CD14-positive monocyte (primary cell): ENCODE measurements around the gene PIK3R1. TPM values are rescaled to one million over a fixed set of nuclear protein-coding genes. Genes with fewer than 3 reads are reported as not detected.
A peak's percentile ranks its signal among the peaks of the same experiment; 100 is the strongest.

Source experiments
- DNase-seq, 3 donors: peaks; one replicate each; pipeline ENCODE4 v3.0.0-alpha.2; 2011 to 2022
- H2AFZ ChIP-seq: 2 replicates; pipeline ENCODE4 v1.6.0; 2012; ENCODE audit warnings: mild to moderate bottlenecking, low read depth, low read length, inconsistent platforms; ENCODE audit not compliant: insufficient read depth, poor library complexity, severe bottlenecking
- H3K27ac ChIP-seq, 2 donors: 1 replicate in 1 of 2; 2 replicates in 1 of 2; pipeline ENCODE4 v1.5.1; 2012 to 2013; ENCODE audit warnings: low read length in 2 of 2, control low read depth in 1 of 2, inconsistent platforms in 1 of 2, low read depth in 1 of 2, mild to moderate bottlenecking in 1 of 2
- H3K27me3 ChIP-seq, 2 donors: one replicate each; pipeline versions ENCODE4 v1.6.0 to v1.6.1; 2011 to 2013; ENCODE audit warnings: low read length in 2 of 2; ENCODE audit not compliant: control insufficient read depth in 2 of 2, insufficient read depth in 2 of 2
- H3K36me3 ChIP-seq, 2 donors: replicated peaks in 1 of 2; 1 replicate in 1 of 2; 2 replicates in 1 of 2; pipeline versions ENCODE4 v1.5.1 to v1.6.1; 2012 to 2013; ENCODE audit warnings: low read length in 2 of 2, control low read depth in 1 of 2, inconsistent platforms in 1 of 2, mild to moderate bottlenecking in 1 of 2; ENCODE audit not compliant: insufficient read depth in 2 of 2, control insufficient read depth in 1 of 2
- H3K4me1 ChIP-seq, 2 donors: 1 replicate in 1 of 2; 2 replicates in 1 of 2; pipeline versions ENCODE4 v1.5.1 to v1.6.1; 2012 to 2013; ENCODE audit warnings: low read length in 2 of 2, control low read depth in 1 of 2, inconsistent platforms in 1 of 2, mild to moderate bottlenecking in 1 of 2, moderate library complexity in 1 of 2; ENCODE audit not compliant: insufficient read depth in 2 of 2, control insufficient read depth in 1 of 2
- H3K4me2 ChIP-seq: replicated peaks from 2 replicates; pipeline ENCODE3; 2012; ENCODE audit warnings: low read length, moderate library complexity, mild to moderate bottlenecking; ENCODE audit not compliant: poor library complexity, severe bottlenecking; ENCODE audit errors: extremely low read depth
- H3K4me3 ChIP-seq, 3 experiments: fragments of 200-600 bp in 1 of 3; sonication (generic) in 1 of 3; replicated peaks in 1 of 3; 1 replicate in 2 of 3; 2 replicates in 1 of 3; pipeline ENCODE4 v1.5.1; 2011 to 2013; ENCODE audit warnings: low read length in 3 of 3, mild to moderate bottlenecking in 3 of 3, control low read depth in 2 of 3, low read depth in 2 of 3, inconsistent platforms in 1 of 3, moderate library complexity in 1 of 3
- H3K79me2 ChIP-seq: 2 replicates; pipeline ENCODE4 v1.6.0; 2012; ENCODE audit warnings: mild to moderate bottlenecking, control low read depth, inconsistent platforms, low read length, moderate library complexity; ENCODE audit not compliant: insufficient read depth
- H3K9ac ChIP-seq: 2 replicates; pipeline ENCODE4 v1.6.0; 2017; ENCODE audit warnings: low read length, mild to moderate bottlenecking; ENCODE audit not compliant: insufficient read depth, poor library complexity, severe bottlenecking
- H3K9me3 ChIP-seq, 2 donors: replicated peaks in 1 of 2; 1 replicate in 1 of 2; 2 replicates in 1 of 2; pipeline versions ENCODE4 v1.5.1 to v1.6.1; 2012 to 2013; ENCODE audit warnings: low read length in 2 of 2, control low read depth in 1 of 2; ENCODE audit not compliant: control insufficient read depth in 1 of 2, insufficient read depth in 1 of 2
- H4K20me1 ChIP-seq: 2 replicates; pipeline ENCODE4 v1.6.0; 2012; ENCODE audit warnings: mild to moderate bottlenecking, low read length, control low read depth, moderate library complexity; ENCODE audit not compliant: insufficient read depth
- H3K27ac Mint-ChIP-seq, 7 donors: one replicate each; pipeline ENCODE4 v1.8.0; 2020; ENCODE audit warnings: mild to moderate bottlenecking in 7 of 7, mixed read lengths in 7 of 7, moderate library complexity in 6 of 7, inconsistent platforms in 2 of 7
- H3K27me3 Mint-ChIP-seq, 3 donors: one replicate each; pipeline ENCODE4 v1.8.0; 2021 to 2022; ENCODE audit warnings: low read depth in 3 of 3, mild to moderate bottlenecking in 3 of 3, mixed read lengths in 3 of 3, moderate library complexity in 3 of 3, inconsistent platforms in 1 of 3
- H3K36me3 Mint-ChIP-seq, 2 donors: one replicate each; pipeline ENCODE4 v1.8.0; 2020; ENCODE audit warnings: mixed read lengths in 2 of 2, inconsistent platforms in 1 of 2, mild to moderate bottlenecking in 1 of 2
- H3K4me1 Mint-ChIP-seq: one replicate; pipeline ENCODE4 v1.8.0; 2020; ENCODE audit warnings: mild to moderate bottlenecking, mixed read lengths
- H3K4me3 Mint-ChIP-seq, 2 donors: one replicate each; pipeline ENCODE4 v1.8.0; 2020; ENCODE audit warnings: mild to moderate bottlenecking in 2 of 2, mixed read lengths in 2 of 2, moderate library complexity in 1 of 2
- H3K9me3 Mint-ChIP-seq, 7 donors: one replicate each; pipeline ENCODE4 v1.8.0; 2020 to 2022; ENCODE audit warnings: mixed read lengths in 7 of 7, mild to moderate bottlenecking in 6 of 7, moderate library complexity in 6 of 7, inconsistent platforms in 2 of 7
- WGBS: methylation state at CpG from one replicate; pipeline ENCODE4 v1.1.5; 2013; ENCODE audit warnings: missing lambda C conversion rate; ENCODE audit not compliant: insufficient coverage; 5-methylcytosine and 5-hydroxymethylcytosine counted together
- intact Hi-C, 2 donors: fragments of 100-400 bp; cut with micrococcal nuclease; formaldehyde crosslinking; loops; one replicate each; pipeline versions ENCODE4 v1.15.0 to v1.15.1; 2023
- polyA plus RNA-seq, 3 donors: library from polyadenylated mRNA; depleted of rRNA in 1 of 3; unstranded in 2 of 3; stranded (reverse) in 1 of 3; fragments of 300-500 nt in 2 of 3; fragments of >200 nt in 1 of 3; fragmentation: Illumina TruSeq in 2 of 3; gene quantifications; 1 replicate in 2 of 3; 2 replicates in 1 of 3; pipeline ENCODE4 v1.2.3, GENCODE V29; 2012 to 2021
- TF ChIP-seq, protein P1 (sequence below): fragments of 200-600 bp; IDR thresholded peaks from one replicate; pipeline ENCODE4 v1.8.0; 2022; ENCODE audit warnings: antibody characterized with exemption, mild to moderate bottlenecking

The PIK3R1 gene
- polyA plus RNA-seq, 3 donors, result 9.5 to 25.5 (median 10.5) TPM

DNA sequence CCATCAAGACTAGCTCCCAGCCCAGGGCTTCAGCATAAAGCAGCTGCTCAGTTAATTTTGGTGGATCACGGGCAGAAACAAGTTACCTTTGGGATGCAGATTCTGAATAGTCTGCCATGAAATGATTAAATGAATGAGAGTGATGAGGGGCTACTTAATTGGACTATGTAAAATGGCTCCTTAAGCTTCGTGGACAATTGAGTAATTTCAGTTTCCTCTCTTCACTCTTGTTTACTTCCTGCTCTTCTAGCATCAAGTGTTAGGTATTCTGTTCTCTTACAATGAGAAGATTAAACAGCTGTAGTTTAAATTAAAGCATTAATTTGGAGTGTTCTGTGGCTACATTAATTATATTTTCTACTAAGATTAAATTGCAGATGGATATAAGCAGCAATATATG is 28.1 kb downstream of the PIK3R1 start:
- no peak overlapping the region for H3K4me3 ChIP-seq
- H3K27me3 Mint-ChIP-seq, result no peaks in the 10 kb centered on the region
- no peaks in the 10 kb centered on the region for H3K9me3 ChIP-seq
- peaks cover 26% of the 10 kb centered on the region for H4K20me1 ChIP-seq
- H3K4me3 Mint-ChIP-seq, result no peak overlapping the region
- H3K36me3 Mint-ChIP-seq, result peaks cover 20 to 28% of the 10 kb centered on the region in 2 donors
- TF ChIP-seq, protein P1, sequence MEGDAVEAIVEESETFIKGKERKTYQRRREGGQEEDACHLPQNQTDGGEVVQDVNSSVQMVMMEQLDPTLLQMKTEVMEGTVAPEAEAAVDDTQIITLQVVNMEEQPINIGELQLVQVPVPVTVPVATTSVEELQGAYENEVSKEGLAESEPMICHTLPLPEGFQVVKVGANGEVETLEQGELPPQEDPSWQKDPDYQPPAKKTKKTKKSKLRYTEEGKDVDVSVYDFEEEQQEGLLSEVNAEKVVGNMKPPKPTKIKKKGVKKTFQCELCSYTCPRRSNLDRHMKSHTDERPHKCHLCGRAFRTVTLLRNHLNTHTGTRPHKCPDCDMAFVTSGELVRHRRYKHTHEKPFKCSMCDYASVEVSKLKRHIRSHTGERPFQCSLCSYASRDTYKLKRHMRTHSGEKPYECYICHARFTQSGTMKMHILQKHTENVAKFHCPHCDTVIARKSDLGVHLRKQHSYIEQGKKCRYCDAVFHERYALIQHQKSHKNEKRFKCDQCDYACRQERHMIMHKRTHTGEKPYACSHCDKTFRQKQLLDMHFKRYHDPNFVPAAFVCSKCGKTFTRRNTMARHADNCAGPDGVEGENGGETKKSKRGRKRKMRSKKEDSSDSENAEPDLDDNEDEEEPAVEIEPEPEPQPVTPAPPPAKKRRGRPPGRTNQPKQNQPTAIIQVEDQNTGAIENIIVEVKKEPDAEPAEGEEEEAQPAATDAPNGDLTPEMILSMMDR, result no peak
- H3K9ac ChIP-seq, result no peak overlapping the region
- peaks cover 66% of the 10 kb centered on the region for H3K4me1 Mint-ChIP-seq
- intact Hi-C loops, result loop anchor here (10.0 kb wide), 1 partner anchor 49 kb away; no protein-coding TSS in a partner anchor
- H3K79me2 ChIP-seq, result peaks cover 90% of the 10 kb centered on the region
- H3K27me3 ChIP-seq, result no peaks in the 10 kb centered on the region
- 67% methylated on average over 1 of the region's 2 CpGs for WGBS
- peak in 1 of 3 donors; percentile 48 for DNase-seq
- peaks cover 0 to 6% of the 10 kb centered on the region in 2 donors for H3K36me3 ChIP-seq
- H3K4me2 ChIP-seq, result peak overlapping the region; percentile 33
- peak overlapping the region; percentile 46 for H2AFZ ChIP-seq
- peaks cover 0 to 2% (median 0%) of the 10 kb centered on the region in 7 donors for H3K9me3 Mint-ChIP-seq
- peak overlapping the region in 1 of 2 donors; percentile 79 for H3K27ac ChIP-seq
- peaks cover 38 to 56% of the 10 kb centered on the region in 2 donors for H3K4me1 ChIP-seq
- peak overlapping the region in 6 of 7 donors; percentile 54 to 89 (median 75) for H3K27ac Mint-ChIP-seq

DNA sequence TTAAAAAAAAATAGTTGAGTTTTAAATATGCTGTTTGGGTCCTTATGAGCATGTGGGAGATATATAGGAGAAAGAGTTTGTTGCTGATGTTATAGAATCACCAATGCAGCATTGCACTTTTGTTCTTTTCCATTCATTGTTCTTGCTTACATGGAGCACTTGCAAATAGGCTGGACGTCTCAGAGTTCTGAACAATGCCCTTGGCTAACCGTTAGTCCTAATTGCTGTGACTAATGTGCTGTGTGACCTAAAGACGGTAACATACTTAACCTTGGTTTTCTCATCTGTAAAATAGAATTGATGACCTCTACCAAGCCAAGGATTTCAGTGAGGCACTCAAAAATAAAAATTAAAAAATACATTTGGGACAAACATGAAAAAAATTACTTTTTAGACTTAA is 29.8 kb downstream of the PIK3R1 start:
- Histone ChIP-seq H3K4me1 (peaks cover 29 to 57% of the 10 kb centered on the region in 2 donors), H4K20me1 (peaks cover 41% of the 10 kb centered on the region), H3K9ac (no peak overlapping the region), H3K4me3 (no peak overlapping the region), H3K9me3 (no peaks in the 10 kb centered on the region), H3K36me3 (peaks cover 0 to 6% of the 10 kb centered on the region in 2 donors), H3K4me2 (no peak overlapping the region), H2AFZ (no peak overlapping the region), H3K27ac (peak overlapping the region in 1 of 2 donors; percentile 33), H3K27me3 (no peaks in the 10 kb centered on the region), H3K79me2 (peaks cover 100% of the 10 kb centered on the region)
- no peak overlapping the region for H3K27ac Mint-ChIP-seq
- H3K36me3 Mint-ChIP-seq, result peaks cover 20 to 28% of the 10 kb centered on the region in 2 donors
- no peak overlapping the region for H3K4me3 Mint-ChIP-seq
- peaks cover 70% of the 10 kb centered on the region for H3K4me1 Mint-ChIP-seq
- intact Hi-C loops, result loop anchor here (10.0 kb wide), 1 partner anchor 51 kb away; no protein-coding TSS in a partner anchor
- H3K27me3 Mint-ChIP-seq, result no peaks in the 10 kb centered on the region
- 50% methylated on average over 2 of the region's 3 CpGs for WGBS
- no peak for DNase-seq
- TF ChIP-seq, protein P1, result no peak
- peaks cover 0 to 2% (median 0%) of the 10 kb centered on the region in 7 donors for H3K9me3 Mint-ChIP-seq
